ENCODE results near the gene HRG. TPM values are rescaled to one million over a fixed set of nuclear protein-coding genes. Genes with fewer than 3 reads are reported as not detected.

The HRG gene
- total and polyA plus RNA-seq, 2 donors (not counting 1 experiment from before 2014, with no cell fraction given): not detected

- Histone ChIP-seq H3K9ac (ENCODE audit: low read length) (no peak overlapping the region), H3K4me1 (ENCODE audit: control insufficient read depth in 2 of 2, insufficient read depth in 2 of 2, low read length in 2 of 2) (no peaks in the 10 kb centered on the region), H4K20me1 (ENCODE audit: control insufficient read depth, insufficient read depth, low read length, poor library complexity, severe bottlenecking) (no peaks in the 10 kb centered on the region), H2AFZ (ENCODE audit: insufficient read depth, low read depth, low read length, poor library complexity, severe bottlenecking) (no peak overlapping the region), H3K27me3 (replicated peaks in 1 of 4; ENCODE audit: control extremely low read depth in 1 of 4, control insufficient read depth in 3 of 4, insufficient read depth in 4 of 4, low read length in 3 of 4) (peaks cover 0 to 13% (median 0%) of the 10 kb centered on the region in 4 experiments), H3K4me2 (replicated peaks; ENCODE audit: low read depth, low read length, poor library complexity, severe bottlenecking) (no peak overlapping the region), H3K27ac (ENCODE audit: low read length in 2 of 2) (no peak overlapping the region), H3K79me2 (ENCODE audit: control insufficient read depth, insufficient read depth, low read length) (no peaks in the 10 kb centered on the region), H3K4me3 (ENCODE audit: control extremely low read depth in 1 of 5, extremely low read depth in 1 of 5, insufficient read depth in 1 of 5, low read depth in 2 of 5, low read length in 4 of 5) (no peak overlapping the region), H3K9me3 (ENCODE audit: control extremely low read depth in 1 of 3, control insufficient read depth in 2 of 3, insufficient read depth in 1 of 3, low read length in 2 of 3) (peaks cover 0 to 3% (median 0%) of the 10 kb centered on the region in 3 donors), H3K36me3 (replicated peaks in 1 of 2; ENCODE audit: control extremely low read depth in 1 of 2, control insufficient read depth in 1 of 2, extremely low read depth in 1 of 2, insufficient read depth in 2 of 2, low read length in 1 of 2) (no peaks in the 10 kb centered on the region)
- POLR2A ChIA-PET: no interaction called here
- no peak overlapping the region for H3K4me3 Mint-ChIP-seq
- H3K27me3 Mint-ChIP-seq: peaks cover 8% of the 10 kb centered on the region
- intact Hi-C loops (cut with micrococcal nuclease): no loop called here
- CTCF ChIA-PET: interaction anchor here (1.9 kb wide), 1 partner anchor 23 kb away, joined by 4 read pairs; no protein-coding TSS in a partner anchor
- DNase-seq (no peak), ATAC-seq (ENCODE audit: low read depth) (no peak)
- H3K4me1 Mint-ChIP-seq: peaks cover 2% of the 10 kb centered on the region
- 74% methylated on average over 2 of the region's 3 CpGs for WGBS (ENCODE audit: insufficient coverage)
- no peak for TF ChIP-seq CTCF (IDR thresholded peaks at IDR 0.05)
- TF ChIP-seq EZH2 (IDR thresholded peaks at IDR 0.05; ENCODE audit: borderline replicate concordance, insufficient read depth, low read depth, low read length, poor library complexity, severe bottlenecking): no peak
- no peaks in the 10 kb centered on the region for H3K9me3 Mint-ChIP-seq (ENCODE audit: insufficient read depth)
- no peak overlapping the region for H3K27ac Mint-ChIP-seq
These were observed 28.1 kb upstream of the HRG start for GRCh38 chr3:186637686-186638085.

- POLR2A ChIA-PET: no interaction called here
- TF ChIP-seq CTCF (IDR thresholded peaks at IDR 0.05) (no peak), EZH2 (IDR thresholded peaks at IDR 0.05; ENCODE audit: borderline replicate concordance, insufficient read depth, low read depth, low read length, poor library complexity, severe bottlenecking) (no peak)
- no peak for DNase-seq
- no peaks in the 10 kb centered on the region for H3K4me1 ChIP-seq (ENCODE audit: control insufficient read depth in 2 of 2, insufficient read depth in 2 of 2, low read length in 2 of 2)
- H3K9ac ChIP-seq (ENCODE audit: low read length): no peak overlapping the region
- no peaks in the 10 kb centered on the region for H3K9me3 Mint-ChIP-seq (ENCODE audit: insufficient read depth)
- H2AFZ ChIP-seq (ENCODE audit: insufficient read depth, low read depth, low read length, poor library complexity, severe bottlenecking): no peak overlapping the region
- no peaks in the 10 kb centered on the region for H3K36me3 ChIP-seq (replicated peaks in 1 of 2; ENCODE audit: control extremely low read depth in 1 of 2, control insufficient read depth in 1 of 2, extremely low read depth in 1 of 2, insufficient read depth in 2 of 2, low read length in 1 of 2)
- H3K4me3 ChIP-seq (ENCODE audit: control extremely low read depth in 1 of 5, extremely low read depth in 1 of 5, insufficient read depth in 1 of 5, low read depth in 2 of 5, low read length in 4 of 5): no peak overlapping the region
- no peak overlapping the region for H3K27ac ChIP-seq (ENCODE audit: low read length in 2 of 2)
- no peak overlapping the region for H3K4me2 ChIP-seq (replicated peaks; ENCODE audit: low read depth, low read length, poor library complexity, severe bottlenecking)
- CTCF ChIA-PET: interaction anchor here (0.7 kb wide), 1 partner anchor 21 kb away, joined by 3 read pairs; no protein-coding TSS in a partner anchor
- no peak overlapping the region for H3K4me3 Mint-ChIP-seq
- peaks cover 0 to 13% (median 0%) of the 10 kb centered on the region in 4 experiments for H3K27me3 ChIP-seq (replicated peaks in 1 of 4; ENCODE audit: control extremely low read depth in 1 of 4, control insufficient read depth in 3 of 4, insufficient read depth in 4 of 4, low read length in 3 of 4)
- no peak for ATAC-seq (ENCODE audit: low read depth)
- H4K20me1 ChIP-seq (ENCODE audit: control insufficient read depth, insufficient read depth, low read length, poor library complexity, severe bottlenecking): no peaks in the 10 kb centered on the region
- intact Hi-C loops (cut with micrococcal nuclease): no loop called here
- H3K4me1 Mint-ChIP-seq: peaks cover 2% of the 10 kb centered on the region
- H3K27me3 Mint-ChIP-seq: peaks cover 13% of the 10 kb centered on the region
- peaks cover 0 to 3% (median 0%) of the 10 kb centered on the region in 3 donors for H3K9me3 ChIP-seq (ENCODE audit: control extremely low read depth in 1 of 3, control insufficient read depth in 2 of 3, insufficient read depth in 1 of 3, low read length in 2 of 3)
- no CpG with 5 or more reads among the region's 2 CpGs for WGBS (ENCODE audit: insufficient coverage)
- H3K79me2 ChIP-seq (ENCODE audit: control insufficient read depth, insufficient read depth, low read length): no peaks in the 10 kb centered on the region
- H3K27ac Mint-ChIP-seq: no peak overlapping the region
These were observed 27.6 kb upstream of the HRG start for GRCh38 chr3:186638259-186638658.
